Eye (tissue), 1 donor: ENCODE measurements around the gene SMAD3.

Experiments used
- DNase-seq: peaks from one replicate; pipeline ENCODE4 v3.0.0-alpha.2; 2015

Gene SMAD3

GRCh38 chr15:67084561-67084960, 19.2 kb downstream of the SMAD3 start:
- DNase-seq = no peak

DNA sequence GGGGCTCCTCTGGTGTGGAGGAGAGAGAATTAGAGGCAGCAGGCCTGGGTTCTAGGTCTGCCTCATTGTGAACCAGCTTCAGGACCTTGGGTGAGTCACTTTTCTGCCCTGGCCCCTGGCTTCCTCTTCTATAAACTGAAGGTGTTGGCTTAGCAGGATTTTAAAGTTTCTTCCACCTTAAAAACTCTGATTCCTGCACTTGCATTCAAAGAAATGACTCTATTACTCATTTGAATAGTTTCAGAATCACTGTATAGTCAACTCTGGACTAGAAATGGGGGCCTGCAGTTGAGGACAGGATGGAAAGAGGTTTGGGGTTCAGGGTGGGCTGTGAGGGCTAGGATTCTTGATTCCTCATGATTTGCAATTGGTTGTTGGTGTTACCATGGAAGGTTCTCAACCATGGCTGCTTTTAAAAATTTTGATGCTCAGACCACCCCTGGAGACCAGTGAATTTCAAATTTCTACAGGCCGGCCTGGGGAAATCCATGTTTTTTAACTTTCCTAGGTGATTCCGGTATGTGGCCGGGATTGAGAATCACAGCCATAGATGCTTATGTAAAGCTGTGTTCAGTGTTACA, 19.9 kb downstream of the SMAD3 start:
- no peak for DNase-seq

GRCh38 chr15:67085818-67086636, 20.6 kb downstream of the SMAD3 start:
- peak; percentile 41 for DNase-seq

DNA sequence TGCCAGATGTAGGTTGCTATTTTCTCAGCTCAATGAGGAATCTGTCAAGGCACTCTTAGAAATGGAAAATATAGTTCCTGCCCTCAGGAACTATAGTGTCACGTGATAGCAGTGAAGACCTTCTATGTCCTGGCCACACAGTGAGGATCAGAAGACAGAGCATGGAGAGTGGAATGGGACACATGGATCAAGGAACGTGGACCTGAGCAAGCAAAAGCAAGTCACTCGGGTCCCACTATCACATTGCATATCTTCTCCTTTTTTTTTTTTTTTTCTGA, 21.2 kb downstream of the SMAD3 start:
- no peak for DNase-seq

- DNase-seq = no peak
Observed at GRCh38 chr15:67087507-67088172, 22.2 kb downstream of the SMAD3 start.

DNA sequence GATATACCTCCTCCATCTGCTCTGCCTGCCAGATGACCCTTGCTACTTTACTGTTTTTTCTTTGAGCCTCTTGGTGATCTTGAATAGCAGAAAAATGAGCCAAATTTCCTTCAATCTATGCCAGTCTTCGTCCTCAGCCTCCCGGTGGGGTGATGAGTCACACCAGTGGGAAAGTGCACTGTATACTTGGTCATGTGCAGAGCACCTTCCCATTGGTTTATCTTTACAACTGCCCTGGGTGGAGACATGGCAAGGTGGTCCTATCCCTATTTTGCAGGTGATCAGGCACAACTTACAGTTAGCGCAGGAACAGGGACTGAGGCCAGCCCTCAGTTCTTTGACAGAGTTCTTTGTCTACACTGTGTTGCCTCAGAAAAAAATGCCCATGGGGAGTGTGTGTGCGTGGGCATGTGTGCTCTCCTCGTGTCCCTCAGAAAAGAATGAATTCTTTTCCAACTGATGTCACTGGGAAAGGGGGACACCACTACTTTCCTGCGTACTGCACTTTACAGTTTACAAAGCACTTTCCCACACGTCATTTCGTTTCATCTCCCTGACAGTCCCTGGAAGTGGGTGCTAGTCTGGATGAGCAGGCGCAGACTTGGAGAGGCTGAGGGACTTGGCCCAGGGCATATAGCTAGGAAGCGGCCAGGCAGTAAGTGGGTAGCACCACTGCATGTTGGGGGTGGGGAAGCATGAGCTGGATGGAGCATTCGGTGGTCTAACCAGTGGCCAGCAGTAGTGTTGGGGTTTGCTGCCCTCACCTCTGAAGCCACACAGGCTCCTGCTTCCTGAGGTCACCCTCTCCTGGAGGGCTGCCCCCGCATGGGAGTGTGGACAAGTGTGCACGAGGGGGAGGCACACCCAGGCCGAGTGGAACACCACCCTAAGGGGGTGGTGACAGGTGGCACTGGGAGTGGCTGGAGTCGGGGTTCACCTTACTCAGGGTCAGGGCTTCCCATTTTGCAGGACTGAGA, 24.1 kb downstream of the SMAD3 start:
- no peak for DNase-seq

- DNase-seq = peak; percentile 31
Observed at GRCh38 chr15:67090297-67091070, 25.1 kb downstream of the SMAD3 start.

DNA sequence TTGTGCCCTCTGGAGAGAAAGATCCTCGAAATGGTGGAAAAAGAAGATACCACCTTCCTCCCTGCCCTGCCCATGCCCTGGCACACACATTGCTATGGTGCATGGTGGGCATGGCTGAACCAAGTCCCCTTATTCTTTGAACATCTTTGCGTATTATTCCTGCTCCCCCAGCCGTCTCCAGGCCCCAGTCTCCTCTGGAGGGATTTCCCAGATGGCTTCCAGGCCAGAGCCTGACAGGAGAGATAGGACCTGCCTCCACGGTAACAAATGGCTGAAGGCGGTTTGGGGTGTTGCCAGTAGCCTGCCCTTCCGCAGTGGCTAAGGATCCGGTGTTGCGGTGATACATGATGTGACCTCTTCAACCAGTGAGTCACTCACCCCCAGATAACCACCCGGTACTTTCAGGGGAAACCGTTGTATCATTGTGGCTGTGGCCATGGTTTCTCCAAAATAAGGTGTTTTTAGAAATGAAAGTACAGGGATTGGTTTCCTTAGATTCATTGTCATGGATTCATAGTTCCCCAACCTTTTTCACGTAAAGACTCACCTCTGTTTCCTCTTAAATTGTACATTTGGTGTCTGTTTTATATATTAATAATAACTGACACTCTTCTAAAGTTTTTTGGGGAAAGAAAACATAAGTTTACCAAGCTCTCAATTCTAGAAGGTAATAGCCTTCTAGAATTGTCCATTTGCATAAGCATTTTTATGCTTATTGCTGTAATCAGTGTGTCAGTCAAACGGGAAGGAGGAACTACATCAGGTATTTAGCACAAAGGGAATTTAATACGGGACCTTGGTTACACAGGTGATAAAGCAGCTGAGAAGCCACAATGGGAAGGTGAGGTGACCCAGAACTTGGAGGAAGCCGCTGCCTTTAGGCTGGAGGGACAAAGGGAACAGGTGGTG, 25.9 kb downstream of the SMAD3 start:
- DNase-seq = no peak

- DNase-seq = no peak
Observed at GRCh38 chr15:67091980-67092677, 26.7 kb downstream of the SMAD3 start.

DNA sequence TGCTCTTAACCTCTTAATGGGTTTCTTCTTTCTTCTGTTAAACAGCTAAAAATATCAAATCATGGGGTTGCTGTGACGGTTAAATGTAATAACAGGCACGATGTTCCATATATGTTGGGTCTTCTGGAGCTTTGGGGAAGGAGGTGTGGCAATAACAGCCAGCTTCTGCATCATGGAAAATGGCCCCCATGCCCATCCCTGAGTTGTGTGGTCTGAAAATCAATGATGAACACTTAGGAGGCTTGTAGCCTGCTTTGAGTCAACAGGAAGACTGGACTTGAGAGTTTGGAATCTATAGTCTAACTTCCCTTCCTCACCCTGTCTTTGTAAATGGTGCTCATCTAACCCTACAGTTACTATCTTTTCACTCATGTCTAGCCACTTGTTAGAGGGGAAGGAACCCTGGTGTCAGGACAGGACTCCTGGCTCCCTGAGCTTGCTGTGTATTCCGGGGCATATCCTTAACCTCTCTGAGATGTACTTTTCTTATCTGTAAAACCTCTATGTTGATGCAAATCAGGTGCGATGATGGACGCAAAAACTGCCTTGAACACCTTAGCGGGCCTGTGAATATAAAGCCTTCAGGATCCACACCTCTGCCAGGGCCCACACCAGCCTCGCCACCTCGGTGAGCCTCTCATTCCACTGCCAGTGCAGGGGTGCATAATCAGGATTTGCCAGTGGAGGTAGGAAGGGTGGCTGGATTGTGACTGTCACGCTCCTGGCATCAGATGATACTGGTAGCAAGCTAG, 27.5 kb downstream of the SMAD3 start:
- DNase-seq = no peak

DNA sequence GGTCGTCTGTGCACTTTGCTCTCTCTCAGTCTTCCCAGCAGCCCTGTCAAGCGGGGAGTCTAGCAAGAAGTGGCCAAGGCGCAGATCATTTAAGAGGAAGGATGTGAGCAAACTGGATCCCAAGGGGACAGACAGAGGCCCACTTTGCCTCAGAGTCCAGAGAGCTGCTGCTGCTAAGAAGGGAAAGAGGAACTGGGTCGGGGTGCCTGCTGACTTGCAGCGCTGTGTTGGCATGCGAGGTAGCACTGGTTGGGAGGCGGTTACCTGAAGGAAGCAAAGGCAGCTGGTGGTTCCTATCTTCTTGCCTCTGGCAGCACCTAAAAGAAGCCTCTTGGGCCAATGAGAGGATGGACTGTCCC, 28.1 kb downstream of the SMAD3 start:
- no peak for DNase-seq

- DNase-seq = no peak
Observed at GRCh38 chr15:67094001-67094826, 28.8 kb downstream of the SMAD3 start.

DNA sequence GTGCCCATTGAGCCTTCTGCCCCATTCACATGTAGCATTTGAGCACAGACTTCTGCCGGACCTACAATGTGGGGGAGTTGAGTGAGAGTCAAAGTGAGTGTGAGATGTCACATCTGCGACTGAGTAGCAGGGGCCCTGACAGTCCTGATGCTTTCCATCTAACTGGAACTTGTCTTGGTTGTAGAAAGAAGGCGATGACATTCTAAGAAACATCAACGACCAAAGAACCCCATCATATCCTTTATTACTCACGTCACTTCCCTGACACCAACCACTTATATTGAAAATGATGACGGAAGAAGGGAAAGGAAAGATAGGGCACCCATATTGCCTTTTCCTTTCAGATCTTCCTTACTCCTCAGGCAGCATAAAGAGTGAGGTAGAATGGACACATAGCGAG, 30.5 kb downstream of the SMAD3 start:
- DNase-seq = no peak

DNA sequence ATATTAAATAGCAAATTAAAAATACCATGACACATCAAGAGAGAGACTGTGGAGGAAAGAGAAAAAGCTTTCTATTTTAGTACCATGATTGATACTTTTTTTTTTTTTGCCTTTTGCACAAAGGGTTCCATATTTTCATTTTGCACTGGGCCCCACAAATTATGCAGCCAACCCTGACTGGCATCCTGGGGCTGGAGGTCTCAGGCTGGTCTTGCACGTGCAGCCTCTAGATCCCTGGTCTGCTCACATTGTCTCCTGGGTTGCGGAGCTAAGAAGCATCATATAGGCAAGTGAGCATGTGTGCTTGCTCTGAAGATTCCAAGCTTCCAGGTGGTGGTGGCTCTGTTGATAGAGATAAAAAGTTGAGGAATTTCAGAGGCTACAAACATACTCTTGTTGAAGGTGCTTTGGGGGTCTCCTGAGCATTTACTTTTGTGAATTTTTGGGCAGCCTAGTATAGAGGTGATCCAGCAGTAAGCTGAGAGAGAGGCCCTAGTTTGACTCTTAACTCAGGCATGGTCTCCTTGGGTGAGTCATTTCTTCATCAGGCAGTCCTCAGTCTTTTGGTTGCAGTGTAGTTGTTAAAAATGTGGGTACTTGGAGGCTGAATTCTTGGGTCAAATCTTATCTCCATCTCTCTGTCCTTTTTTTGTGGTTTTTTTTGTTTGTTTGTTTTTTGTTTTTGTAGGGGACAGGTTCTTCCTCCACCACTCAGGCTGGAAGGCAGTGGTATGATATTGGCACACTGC, 31.3 kb downstream of the SMAD3 start:
- DNase-seq = no peak

DNA sequence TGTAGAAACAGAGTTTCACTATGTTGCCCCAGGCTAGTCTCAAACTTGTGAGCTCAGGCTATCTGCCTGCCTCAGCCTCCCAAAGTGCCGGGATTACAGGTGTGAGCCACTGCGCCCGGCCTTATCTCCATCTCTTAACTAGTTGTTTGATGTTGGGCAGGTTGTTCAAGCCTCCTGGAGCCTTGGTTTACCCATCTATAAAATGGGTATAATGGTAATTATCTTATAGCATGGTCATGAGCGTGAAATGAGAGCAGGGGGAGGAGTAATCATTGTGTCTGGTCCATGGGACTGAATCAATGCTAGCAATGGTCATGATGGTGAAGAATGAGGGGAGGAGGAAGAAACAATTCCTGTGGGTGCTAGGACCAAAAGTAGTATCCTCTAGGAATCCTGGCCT, 32.0 kb downstream of the SMAD3 start:
- DNase-seq = no peak

DNA sequence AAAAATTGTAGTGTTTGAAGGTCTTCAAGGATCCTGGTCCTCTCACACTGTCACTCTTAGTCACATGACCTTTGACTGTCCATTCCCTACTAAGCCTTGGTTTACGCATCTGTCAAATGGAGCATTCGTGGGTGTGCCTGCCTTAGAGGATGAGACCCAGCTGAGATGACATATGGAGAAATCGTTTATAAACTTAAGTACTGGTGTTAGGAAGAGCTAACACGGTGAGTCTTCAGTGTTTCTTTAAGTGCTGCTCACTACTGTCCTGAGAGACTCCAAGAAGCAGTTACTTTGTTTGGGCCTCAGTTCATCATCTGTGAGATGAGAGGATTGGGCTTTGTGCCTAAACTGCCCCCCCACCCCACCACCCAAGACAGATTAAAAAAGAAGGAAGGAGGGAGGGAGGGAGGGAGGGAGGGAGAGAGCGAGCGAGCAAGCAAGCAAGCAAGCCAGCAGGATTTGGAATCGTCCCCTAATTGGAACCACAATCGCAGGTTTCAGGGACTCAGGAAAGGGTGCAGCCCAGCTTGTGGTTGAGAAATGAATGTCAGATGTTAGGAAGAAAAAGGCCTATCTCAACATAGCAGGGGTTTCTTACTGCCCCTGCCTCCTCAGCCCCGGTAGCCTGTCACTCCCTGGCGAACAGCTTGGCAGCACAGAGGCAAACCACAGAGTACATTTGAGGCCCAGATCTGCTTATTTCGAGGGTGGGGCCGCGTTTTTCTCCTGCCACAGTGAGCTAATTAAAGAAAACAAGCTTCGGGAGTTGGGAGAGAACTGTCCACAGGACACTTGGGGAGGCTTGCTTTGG, 32.7 kb downstream of the SMAD3 start:
- peak; percentile 74 for DNase-seq

DNA sequence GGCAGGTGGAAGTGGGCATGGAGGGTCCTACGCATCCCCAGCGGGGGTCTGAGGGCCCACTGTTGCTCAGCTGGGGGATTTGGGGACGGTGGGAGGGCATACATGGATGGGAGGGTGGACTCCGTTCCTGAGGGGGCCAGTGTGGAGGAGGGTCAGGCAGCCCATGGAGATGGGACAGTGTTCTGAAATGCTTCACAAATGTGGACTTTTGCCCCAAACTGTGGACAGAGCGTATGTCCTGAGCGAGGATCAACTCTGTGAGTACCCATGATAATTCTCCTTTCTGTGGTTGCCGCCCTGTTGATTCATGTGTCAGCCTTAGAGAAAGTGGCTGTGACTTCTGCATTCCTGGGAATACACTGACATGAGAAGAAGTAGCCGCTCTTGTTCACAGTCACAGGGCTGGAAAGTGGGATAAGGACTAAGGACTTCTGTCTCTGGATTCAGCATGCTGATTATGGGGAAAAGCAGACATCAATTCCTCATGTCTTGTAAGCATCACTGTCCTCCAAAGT, 33.4 kb downstream of the SMAD3 start:
- DNase-seq = no peak
